Left renal cortex interstitium (tissue), 4 donors: ENCODE data around the gene MINDY3. TPM values are rescaled to one million over a fixed set of nuclear protein-coding genes. Genes with fewer than 3 reads are reported as not detected.
"Not testable (repeated sequence)": the region's sequence is repeated elsewhere in the genome, so short reads cannot be mapped to it uniquely, and the experiment has no call there.

ENCODE experiments used
- DNase-seq, 4 donors: peaks; one replicate each; pipeline ENCODE4 v3.0.0-alpha.2; 2013; ENCODE audit warnings: low read depth in 4 of 4, low spot score in 2 of 4, missing footprints in 1 of 4
- polyA plus RNA-seq, 4 donors: library from polyadenylated mRNA; unstranded; fragments of 120-200 nt; gene quantifications; one replicate each; pipeline ENCODE4 v1.2.1, GENCODE V29; 2013; ENCODE audit not compliant: insufficient read length in 4 of 4

Gene MINDY3
- polyA plus RNA-seq, 4 donors = 39.4 to 54.8 (median 45.9) TPM

DNA sequence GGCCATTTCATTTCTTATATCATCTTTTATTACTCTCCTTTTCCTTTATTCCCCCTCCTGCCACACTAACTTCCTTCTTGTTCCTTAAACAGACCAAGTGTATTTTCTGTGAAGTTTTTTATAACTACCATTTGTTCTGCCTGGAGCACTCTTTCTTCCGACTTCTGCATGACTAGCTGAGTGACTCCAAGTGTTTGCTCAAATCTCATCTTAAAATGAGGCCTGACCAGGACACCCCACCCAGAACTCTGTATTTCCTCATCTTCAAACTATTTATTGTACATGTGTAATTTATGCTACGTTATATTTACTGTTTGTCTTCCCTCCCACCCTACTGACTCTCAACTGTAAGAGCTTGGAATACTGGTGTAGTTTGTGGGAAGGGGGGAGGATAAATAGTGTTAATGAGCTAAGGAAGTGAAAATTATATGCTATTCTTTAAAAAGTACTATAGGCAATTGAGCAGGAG is 3.2 kb downstream of the MINDY3 start:
- no peak for DNase-seq

DNA sequence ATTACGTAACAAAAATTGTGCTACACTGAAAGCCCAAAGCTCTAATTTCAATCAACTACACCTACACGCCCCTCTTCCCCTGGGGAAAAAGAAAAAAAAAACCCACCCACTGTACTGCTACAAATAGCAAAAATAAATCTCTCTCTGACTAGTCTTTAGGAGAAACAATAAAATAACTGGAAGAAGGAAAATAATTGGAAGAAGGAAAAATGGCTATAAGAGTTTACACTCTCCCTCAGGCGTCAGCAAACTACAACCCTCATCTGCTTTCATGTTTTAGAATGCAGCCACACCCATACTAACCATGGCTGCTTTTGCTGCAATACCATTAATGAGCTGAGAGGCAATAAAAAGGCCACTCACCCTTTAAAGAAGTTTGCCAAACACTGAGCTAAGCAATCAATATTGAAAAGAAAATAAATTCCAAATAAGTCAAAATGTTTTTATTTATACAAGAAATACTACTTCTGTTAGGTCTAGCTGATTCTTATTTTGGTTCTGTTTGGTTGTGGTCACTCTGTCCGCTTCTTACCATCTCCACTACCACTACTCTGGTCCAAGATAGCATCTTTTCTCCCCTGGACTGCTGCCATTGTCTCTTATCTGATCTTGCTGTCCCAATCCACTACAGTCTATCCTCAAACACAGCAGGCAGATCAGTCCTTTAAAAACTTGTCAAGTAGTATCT is 3.8 kb downstream of the MINDY3 start:
- no peak for DNase-seq

DNA sequence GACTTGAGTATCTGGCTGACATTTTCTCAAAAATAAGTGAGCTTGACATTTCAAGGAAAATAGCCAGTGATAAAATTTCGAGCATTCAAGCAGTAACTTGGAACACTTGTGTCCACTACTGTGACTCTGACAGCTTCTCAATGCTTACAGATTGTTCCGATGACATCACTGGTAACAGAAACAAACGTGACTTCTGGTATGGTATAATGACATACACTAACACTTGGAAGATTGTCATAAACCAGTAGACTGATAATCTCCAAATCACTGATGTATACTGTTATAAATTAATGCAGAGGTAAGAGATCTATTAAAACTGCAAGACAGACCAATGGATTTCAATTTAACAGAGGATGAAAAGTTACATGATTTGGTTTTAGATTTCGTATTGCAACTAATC is 6.5 kb downstream of the MINDY3 start:
- DNase-seq = no peak

DNA sequence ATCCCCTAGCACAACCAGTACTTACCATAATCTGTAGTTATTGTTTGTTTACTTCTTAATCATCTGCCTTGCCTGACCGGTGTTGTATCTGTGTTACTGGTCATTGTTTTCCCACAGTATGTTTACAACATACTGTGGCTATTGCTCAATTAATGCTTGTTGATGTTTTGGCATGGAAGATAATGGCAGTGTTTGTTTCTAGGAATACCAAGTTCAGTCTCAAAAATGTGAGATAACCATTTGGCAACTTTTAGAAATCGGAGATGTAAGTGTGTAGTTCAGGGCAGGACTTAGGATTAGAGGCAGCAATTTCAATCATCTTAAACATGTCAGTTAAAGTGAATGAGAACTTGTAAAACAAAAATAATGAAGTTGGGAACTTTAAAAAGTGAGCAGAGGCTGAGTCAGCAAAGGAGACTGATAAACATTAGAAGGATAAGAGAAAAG is 8.2 kb downstream of the MINDY3 start:
- no peak for DNase-seq

DNA sequence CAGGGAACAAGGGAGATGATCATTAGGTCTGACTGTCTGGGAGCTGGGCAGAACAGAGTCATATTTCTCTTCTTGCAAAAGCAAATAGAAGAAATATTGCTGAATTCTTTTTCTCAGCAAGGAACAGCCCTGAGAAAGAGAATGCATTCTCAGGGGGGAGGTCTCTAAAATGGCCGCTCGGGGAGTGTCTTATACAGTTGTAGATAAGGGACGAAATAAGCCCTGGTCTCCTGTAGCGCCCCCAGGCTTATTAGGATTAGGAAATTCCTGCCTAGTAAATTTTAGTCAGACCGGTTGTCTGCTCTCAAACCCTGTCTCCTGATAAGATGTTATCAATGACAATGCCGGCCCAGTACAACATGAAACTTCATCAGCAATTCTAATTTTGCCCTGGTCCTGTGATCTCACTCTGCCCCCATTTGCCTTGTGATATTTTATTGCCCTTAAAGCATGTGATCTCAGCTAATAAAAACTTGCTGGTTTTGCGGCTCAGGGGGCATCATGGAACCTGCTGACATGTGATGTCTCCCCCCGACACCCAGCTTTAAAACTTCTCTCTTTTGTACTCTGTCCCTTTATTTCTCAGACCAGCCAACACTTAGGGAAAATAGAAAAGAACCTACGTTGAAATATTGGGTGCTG is 9.8 kb downstream of the MINDY3 start:
- DNase-seq = not testable (repeated sequence)

DNA sequence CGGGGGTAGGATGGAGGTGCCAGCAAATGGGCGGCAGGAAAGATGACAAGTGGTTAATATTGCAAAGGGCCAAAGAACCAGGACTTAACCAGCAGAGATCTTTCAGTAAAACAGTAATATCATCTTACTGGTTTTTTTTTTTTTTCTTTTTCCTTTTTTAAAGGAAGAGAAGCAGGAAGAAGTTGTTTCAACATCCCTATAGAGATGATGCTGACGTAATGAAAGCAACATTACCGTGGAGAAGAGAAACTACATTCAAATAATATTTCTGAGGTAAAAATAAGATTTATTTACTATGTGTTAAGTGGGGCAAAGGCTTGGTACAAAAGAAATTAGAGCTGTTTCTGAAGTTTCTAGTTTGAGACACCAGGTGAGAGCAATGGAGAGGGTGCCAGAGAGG is 11.0 kb downstream of the MINDY3 start:
- no peak for DNase-seq

DNA sequence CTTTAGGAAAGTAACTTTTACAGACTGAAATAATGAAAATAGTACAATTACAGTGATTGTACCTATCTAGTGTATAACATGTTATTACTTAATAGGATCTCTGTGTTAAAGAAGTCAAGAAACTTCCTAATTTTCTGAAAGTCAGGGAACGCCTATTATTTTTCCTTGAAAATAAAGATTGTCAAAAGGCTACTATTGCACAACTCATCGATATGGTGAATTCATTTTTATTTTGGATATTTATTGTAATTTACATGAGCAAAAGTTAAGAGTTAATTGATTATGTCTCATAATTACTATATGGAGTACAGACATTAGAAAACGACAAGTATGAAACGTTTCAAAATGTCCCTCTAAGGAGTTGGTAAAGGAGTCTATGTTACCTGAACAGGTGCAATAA is 12.8 kb downstream of the MINDY3 start:
- no peak for DNase-seq

DNA sequence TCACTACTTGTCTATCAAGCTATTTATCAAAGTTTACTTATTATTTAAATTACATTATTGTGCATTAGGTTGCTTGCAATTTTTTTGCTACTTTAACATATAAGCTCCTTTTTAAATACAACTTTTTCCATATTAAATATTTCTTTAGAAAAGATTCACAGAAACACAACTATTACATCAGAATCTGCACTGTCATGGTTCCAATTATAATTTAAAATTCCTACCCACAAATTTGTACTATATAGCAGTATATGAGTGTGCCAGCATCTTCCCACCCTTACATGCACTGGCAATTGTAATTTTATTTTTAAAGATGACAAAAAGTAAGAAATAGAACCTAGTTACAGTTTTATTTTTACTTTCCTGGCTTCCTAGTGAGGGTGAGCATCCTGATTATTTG is 15.8 kb downstream of the MINDY3 start:
- no peak for DNase-seq

DNA sequence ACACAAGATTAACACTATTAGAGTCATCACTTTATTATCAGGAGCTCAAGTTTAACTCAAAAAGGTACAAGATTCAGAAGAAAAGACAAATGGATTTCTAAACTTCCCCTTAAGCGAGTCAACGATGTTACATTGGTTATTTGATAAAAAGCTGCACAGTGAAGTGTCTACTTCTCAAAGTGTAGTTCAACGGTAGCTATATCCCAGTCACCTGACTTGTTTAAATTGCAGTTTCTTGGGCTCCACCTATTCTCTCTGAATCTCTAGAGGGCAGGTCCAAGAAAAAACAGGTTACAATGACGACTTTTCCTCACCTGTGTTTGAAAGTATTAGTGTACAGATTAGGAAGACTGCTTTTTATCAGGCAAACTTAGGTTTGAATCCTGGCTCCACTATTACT is 16.6 kb downstream of the MINDY3 start:
- no peak for DNase-seq

DNA sequence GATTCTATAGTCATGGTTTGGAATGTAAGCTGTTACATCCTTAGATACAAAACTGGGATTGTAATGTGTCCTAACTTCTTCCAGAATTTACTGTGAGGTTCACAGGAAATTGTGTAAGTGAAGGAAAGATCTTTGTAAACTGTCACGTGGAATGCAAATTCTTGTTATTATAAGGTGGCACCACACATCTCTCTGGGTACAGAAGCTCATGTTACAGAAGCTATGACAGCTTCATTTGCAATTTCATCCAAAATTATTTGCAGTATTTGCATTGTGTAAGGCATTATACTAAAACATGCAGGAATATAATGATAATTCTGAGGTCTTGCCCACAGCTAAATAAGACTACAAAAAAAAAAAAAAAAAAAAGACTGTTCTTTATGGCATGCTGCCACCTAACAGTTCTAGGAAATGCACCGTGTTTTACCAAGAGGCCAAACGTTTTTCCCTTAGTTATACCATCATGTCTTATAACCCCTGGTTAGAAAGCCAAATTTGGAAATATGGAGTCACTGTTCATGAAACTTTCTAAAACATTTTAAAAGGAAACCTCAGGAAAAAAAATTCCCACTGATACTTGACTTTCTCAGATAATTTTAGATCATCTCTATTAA is 17.6 kb downstream of the MINDY3 start:
- no peak for DNase-seq

DNA sequence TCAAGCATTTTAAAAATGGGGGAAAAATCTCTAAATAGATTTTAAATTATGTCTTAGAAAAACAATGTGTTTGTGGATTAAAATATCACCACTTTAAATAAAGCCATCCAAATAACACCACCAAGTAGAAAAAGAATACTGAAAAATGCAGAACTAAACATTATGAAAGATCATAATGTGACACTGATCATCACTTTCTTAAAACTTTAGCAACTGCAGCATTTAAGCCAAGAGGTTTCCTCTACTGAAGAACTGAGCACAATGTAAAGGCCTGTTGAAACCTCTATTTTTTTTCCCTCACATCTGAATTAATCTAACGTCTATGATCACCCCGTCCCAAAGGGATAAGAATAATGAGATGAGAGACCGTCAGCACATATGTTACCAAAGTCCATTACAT is 18.6 kb downstream of the MINDY3 start:
- no peak for DNase-seq

DNA sequence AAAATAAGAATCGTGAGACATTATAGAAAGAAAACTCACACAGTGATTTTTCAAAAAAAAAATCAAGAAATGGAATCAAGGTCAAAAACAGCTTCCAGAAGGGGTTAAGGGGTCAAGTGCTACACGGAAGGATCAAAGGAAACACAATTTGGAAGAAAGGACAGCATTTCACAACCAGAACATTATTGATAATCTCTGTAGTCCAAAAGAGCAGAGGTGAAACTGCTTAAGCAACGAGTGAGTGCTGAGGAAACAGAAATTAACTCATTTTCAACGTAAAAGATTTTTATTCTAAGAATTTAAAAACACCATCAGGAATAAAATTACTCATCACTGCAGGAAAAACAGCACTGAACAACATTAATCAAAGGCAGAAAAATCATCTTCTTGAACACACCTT is 23.5 kb downstream of the MINDY3 start:
- DNase-seq = no peak

DNA sequence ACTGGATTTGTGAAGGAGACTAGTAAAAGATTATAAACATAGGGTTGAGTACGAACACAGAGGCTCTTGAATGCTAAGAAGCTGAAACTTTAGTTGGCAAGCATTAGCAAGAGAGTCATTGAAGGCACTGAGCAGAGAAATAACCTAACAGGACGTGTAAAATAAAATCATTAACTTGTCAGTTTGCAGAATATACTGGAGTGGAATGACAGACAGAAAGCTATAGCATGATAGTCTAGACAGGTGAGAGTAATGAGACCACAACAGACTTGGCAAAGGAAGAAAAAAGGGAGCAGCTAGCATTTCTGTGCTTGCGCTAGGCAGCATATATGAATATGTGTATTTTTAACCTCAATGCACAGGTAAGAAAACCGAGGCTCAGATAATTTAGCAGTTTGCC is 30.8 kb downstream of the MINDY3 start:
- DNase-seq = no peak

DNA sequence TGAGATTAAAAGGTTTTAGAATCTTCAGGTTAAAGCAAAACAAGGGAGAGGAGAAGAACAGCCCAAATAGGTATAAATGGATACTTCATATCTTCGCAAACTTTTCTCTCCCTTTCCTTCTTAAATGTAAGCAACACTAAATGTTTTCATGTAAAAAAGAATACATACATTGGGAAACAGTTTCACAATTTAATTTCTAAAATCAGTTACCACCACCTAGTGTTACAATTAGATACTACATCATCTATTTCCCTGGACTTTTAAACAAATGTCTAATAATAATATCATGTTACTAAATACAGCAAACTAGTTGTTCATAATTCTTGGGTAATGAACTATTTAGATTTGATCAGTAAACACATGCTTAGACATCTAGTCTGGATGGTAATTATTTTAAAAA is 35.8 kb downstream of the MINDY3 start:
- DNase-seq = peak in 2 of 4 donors; percentile 8 to 16

DNA sequence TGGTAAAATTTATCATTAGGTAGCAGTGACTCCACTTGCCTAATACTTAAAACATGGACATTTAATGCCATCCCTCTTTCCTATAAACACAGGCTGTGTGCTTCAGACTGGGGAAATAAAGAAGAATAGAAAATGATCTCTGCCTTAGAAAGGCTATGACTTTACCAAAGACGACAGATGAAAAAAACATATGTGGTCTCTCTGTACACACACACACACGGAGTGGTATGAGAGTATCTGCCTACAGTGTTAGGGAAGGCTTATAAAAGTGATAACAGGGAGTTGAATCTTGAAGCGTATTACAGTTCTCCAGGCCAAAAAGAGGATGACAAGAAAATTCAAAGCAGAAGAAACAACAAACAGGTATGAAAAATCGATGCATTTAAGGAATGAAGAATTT is 38.2 kb downstream of the MINDY3 start:
- DNase-seq = no peak

DNA sequence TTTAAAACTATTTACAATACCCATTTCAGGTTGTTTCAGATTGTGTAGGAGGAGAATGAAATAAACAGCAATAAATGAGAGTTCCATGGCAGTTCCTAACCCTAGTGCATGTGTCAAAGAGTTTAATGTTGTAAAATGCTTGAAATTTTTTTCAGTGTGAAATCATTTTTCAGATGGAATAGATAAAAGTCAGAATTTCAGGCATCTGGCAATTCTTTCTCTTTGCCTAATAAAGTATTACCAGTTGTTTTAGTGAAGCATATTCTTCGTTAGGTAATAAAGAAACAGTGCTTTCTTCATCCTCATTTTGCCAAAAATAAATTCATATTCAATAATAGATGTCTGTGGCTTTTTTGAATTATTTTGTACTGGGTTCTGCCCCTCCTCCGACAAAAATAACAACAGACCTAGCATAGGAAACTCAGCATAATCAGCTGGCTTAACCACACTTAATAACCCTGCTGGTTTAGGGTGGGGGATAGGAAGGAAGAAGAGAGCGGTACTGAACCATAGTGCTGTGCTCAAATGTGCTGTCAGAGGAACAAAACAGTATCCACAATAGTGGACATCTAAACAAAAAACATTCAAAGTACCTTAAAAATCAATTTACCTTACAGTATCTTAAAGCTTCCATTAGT is 39.1 kb downstream of the MINDY3 start:
- no peak for DNase-seq

DNA sequence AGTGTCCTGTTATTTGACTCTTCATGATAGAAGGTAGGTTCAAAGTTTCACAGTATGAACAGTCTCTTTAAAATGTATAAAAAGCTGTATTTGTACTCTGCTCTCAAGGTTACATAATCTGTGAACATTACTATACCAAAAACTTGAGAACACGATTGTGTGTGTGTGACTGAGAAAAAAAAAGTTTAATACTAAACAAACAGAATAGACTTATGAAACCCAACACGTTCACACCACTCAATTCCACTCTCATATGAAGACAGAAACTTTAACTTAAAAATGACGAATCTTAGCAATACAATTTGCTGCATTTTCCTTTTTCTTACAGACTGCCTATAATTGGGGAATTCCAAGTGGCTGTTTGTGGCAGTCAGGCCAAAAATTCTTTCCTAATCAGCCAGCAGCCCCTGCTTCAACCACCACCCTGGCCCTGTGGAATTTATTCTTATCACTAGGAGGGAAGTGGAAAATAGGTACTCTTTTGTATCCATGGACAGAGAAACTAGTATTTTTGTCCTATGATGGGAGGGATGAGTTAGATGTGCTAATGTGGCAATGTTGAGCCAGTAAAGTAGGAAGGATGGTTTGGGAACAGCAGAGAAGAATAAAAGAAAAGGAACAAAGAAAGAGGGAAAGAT is 42.8 kb downstream of the MINDY3 start:
- no peak for DNase-seq

DNA sequence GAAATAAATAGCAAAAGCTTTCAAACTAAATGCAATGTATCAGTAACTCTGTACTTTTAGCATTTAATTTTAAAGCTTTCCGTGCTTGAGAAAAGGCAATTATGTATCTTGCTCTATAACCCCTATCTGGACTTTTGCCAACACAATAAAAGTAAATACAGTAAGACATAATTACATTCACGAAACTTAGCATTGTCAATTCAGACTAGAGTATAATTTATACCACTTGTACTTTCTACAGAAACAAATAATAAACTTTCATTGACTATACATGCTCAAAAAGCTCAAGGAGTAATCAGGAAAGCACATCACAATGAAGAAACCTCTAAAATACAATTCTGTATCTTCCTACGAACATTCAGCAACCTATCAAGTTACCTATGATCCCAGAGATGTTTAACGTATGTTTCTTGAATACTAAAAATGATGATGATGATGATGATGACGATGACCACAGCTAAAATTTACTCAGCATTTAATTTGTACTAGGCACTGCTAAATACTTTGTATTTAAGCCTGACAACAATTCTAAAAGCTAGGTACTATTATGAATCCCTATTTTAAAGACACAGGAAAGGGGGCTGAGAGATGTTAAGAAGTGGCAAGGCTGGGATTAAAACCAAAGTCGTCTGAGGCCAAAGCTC is 44.9 kb downstream of the MINDY3 start:
- no peak for DNase-seq

DNA sequence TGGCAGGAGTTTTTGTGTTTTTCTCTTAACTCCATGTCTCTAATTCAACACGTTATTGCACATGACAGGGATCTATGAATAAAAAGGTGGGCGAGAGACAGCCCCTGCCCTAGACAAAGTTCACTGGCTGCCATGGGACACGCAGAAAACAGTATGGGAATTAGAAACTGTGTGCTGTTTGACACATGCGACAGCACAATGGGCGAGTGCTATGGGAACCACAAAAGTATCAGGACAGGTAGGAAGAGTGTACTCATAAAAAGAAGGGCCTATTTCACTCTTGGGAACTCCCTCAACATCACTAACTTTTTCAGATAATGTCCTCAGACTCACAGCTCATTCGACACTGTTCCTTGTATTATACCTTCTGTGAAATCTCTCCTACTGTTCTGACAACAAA is 45.7 kb downstream of the MINDY3 start:
- DNase-seq = no peak

DNA sequence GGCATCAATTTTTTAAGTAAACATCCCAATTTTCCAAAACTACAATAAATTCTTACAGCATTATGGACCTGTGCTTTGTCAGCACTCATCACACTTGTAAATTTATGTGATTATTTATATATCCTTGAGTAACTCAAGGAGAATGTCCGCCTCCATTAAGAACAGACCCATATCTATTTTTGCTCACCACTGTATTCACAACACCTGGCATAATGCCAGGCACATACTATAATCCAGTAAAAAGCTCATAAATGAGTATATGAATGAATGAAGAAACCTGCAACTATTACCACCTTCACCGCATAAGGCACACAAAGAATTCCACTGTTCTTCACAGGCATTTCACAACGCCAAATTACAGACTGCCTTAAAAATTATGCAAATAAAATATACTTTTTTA is 46.9 kb downstream of the MINDY3 start:
- DNase-seq = no peak

DNA sequence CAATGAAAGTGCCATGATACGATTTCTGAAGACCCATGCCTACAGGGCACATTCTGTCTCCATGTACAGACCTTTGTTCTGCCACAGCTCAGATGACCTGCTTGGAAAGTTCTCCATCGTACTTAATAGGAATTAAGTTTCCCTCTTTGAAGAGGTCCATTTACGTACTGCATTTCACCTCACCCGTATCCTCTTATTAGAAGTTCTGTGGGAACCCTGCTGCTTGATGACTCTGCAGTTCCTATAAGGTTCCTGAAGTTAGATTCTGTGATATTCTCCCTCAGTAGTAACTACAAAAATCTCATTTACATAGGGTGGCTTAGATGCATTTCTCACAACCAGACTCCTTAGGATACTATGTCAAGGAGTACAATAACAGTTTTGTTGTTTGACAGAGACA is 50.9 kb downstream of the MINDY3 start:
- no peak for DNase-seq
